ENCODE data around the gene DNAH6.

Gene DNAH6

DNA sequence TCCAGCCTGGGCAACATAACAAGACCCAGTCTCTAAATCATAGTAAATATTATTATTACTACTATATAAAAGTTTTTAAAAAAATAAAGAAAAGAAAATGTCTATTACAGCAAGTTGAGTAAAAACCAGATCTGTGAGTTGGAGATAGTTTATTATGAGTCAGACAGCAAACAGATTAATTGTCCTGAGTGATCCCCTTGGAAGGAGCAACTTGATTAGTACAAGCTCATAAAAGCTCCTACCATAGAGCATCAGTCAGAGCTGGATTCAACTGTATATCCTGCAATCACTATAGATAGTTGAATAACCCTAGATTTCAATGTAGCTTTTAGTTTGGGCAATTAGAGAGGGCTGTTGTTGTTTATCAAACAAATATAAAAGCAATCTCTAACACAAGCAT lies 280.5 kb downstream of the DNAH6 start:
- no peak for DNase-seq (ENCODE audit: low read depth, low spot score)

DNA sequence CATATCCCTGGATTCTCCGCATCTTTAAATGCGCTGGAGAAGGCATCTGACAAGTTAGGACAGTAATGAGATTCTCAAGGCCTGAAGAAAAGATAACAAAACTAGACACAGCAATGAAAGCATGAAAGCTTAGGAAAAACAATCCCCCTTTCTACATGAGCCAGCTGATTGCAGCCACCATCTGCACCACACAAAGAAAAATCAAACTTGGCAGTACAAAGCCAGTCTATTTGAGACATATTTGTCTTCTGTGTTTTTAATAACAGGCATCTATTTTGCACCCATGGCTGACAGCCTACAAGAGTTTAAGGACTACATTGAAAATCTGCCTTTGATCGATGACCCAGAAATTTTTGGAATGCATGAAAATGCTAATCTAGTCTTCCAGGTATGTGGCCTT lies 281.0 kb downstream of the DNAH6 start:
- no peak for DNase-seq (ENCODE audit: low read depth, low spot score)

DNA sequence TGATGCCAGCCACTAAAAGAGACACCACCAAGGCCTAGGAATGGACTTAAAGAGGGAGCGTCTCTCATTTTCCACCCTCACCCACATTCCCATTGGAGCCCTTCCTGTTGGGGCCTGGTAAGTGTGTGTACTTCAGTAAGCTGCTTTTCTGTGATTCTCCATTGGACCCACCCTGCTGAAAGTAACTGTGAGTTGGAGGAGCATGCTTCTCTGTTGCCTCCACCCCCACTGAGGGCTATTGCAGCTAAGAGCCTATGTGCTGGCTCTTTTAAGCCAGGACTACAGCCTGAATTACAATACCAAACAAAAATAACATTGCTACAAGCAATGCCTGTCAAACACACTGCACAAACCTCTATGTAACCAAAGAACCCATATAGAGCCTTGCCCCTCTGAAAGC lies 283.5 kb downstream of the DNAH6 start:
- DNase-seq (ENCODE audit: low read depth, low spot score), result no peak

DNA sequence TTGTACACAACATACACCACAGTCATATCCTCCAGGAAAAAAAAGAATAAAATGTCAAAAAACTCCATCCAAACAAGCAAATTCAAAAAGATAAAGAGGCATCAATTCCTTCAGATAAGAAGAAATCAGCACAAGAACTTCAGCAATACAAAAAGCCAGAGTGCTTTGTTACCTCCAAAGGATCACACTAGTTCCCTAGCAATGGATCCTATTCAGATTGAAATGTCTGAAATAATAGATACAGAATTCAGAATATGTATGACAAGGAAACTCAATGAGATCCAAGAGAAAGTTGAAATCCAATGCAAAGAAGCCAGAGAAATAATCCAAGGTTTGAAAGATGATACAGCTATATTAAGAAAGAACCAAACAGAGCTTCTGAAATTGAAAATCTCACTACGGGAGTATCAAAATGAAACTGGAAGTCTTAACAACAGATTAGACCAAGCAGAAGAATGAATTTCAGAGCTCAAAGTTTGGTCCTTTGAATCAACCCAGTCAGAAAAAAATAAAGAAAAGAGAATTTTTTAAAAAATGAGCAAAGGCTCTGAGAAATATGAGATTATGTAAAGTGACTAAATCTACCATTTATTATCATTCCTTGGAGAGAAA lies 284.0 kb downstream of the DNAH6 start:
- no peak for DNase-seq (ENCODE audit: low read depth, low spot score)

DNA sequence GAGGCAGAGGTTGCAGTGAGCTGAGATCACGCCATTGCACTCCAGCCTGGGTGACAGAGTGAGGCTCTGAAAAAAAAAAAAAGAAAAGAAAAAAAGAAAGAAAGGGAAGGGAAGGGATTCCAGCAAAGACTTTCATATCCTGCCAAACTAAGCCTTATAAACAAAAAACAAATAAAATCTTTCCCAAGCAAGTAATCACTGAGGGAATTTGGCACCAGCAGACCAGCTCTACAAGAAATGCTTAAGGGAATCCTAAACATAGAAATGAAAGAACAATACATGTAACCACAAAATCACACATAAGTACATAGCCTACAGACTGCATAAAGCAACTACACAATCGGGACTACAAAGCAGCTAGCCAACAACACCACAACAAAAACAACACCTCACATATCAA lies 285.5 kb downstream of the DNAH6 start:
- DNase-seq (ENCODE audit: low read depth, low spot score), result no peak

DNA sequence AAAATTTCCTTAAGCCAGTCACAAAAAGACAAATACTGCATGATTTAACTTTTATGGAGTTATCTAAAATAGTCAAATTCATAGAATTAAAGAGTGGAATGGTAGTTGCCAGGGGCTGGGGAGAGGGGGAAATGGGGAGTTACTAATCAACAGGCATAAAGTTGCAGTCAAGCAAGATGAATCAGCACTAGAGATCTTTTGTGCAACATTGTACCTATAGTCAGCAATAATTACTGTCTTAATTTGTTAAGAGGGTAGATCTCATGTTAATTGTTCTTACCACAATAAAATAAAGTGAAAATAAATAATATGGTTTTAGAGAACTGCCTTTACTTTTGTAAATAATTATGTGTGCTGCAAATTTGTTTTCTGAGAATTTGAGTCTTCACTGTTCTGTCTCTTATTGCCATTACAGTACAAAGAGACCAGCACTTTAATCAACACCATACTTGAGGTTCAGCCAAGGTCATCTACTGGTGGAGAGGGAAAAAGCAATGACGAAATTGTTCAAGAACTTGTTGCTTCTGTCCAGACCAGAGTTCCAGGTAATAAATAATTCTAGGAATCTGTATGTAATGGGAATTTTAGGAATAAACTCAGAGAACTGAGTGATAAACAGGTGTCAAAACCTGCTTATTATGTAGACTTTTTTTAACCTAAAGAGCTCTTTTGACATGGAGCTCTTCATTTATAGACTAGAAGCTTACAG lies 289.1 kb downstream of the DNAH6 start:
- DNase-seq (ENCODE audit: low read depth, low spot score), result no peak

DNA sequence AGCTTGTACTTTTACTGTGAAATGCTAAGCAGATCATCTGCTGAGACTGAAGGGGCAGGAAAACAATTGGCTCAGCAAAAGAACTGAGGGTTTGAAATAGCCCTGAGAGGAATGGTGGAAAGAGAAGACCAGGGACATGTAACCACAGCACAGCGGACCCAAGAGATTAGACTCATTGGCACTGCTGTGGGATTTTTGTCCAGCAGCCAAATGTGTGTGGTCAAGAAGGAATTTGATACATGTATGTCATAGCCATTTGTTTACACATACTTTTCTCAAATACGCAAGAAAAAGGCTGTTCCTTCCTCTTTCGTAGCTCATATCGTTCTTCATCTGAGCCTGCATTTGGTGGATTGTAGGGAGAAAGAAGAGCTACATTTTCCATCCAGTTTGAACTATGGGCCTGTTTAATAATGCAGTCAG lies 290.8 kb downstream of the DNAH6 start:
- no peak for DNase-seq (ENCODE audit: low read depth, low spot score)

DNA sequence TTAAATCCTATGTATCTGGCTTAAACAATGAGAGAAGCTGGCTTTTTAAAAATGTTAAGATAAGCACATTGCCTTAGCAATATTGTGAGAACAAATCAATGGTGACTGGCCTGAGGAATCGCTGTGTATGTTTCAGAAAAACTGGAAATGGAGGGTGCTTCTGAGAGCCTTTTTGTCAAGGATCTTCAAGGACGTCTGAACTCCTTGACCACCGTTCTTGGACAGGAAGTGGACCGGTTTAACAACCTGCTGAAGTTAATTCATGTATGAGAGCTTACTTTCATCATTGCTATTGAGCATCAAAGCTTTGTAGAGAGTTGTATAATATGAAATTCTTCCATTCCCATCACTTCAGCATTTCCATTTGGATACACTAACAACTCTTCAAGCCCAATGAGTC lies 292.0 kb downstream of the DNAH6 start:
- DNase-seq (ENCODE audit: low read depth, low spot score), result no peak

DNA sequence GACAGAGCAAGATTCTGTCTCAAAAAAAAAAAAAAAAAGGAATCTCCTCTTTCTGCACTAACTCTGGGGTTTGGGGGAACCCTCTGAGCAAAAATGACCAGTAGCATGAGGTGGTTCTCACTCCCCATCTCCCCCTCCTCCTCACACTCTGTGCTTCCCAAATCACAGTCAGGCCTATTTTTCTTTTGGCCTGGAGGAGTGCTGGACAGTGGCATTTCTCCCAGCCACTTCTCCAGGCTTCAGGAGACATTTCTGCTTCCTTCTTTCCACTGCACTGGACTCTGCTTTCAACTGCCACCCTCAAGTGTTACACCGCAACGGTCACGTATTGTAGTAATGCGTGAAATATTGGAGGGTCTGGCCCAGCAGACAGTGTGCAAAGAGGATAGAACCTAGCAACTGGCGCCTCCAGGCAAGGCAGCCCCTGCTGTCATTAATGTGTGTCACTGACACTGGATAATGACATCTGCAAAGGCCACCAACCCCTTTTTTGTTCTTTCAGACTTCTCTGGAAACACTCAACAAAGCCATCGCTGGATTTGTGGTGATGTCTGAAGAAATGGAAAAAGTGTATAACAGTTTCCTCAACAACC lies 295.6 kb downstream of the DNAH6 start:
- no peak for DNase-seq (ENCODE audit: low read depth, low spot score)

DNA sequence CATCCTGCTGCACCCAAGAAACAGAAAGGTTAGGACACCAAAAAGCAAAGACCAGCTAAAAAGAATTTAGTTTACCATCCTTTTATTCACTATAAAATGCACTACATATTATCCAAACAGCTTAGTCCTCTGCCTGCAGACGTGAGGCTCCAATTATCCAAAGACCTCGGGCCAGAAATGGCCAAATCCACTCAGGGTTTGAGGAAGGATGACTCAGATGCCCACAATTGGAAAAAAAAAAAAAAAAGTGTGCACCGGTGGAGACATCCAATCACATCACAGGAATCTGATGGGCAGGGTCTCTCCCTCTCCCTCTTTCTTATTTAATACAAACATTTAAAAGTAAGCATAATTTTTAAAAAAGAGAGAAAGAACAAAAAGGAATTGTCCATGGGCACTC lies 298.8 kb downstream of the DNAH6 start:
- DNase-seq (ENCODE audit: low read depth, low spot score), result no peak

DNA sequence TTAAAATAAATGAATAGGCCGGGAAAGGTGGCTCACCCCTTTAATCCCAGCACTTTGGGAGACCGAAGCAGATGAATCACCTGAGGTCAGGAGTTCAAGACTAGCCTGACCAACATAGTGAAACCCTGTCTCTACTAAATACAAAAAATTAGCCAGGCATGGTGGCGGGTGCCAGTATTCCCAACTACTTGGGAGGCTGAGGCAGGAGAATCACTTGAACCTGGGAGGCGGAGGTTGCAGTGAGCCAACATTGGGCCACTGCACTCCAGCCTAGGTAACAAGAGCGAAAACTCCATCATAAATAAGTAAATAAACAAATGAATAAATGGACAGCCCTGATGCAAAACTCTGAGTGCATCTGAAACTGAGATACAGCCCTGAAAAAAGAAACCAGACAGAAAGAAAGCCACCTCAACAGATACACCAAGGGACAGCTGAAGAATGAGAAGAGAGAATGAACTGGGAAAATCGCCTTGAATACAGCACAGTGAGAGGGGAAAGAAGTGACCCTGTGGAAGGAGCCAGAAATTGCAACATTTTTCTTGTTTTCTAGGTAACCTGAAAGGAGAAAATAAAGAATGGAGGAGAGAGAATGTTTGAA lies 300.2 kb downstream of the DNAH6 start:
- DNase-seq (ENCODE audit: low read depth, low spot score), result no peak

DNA sequence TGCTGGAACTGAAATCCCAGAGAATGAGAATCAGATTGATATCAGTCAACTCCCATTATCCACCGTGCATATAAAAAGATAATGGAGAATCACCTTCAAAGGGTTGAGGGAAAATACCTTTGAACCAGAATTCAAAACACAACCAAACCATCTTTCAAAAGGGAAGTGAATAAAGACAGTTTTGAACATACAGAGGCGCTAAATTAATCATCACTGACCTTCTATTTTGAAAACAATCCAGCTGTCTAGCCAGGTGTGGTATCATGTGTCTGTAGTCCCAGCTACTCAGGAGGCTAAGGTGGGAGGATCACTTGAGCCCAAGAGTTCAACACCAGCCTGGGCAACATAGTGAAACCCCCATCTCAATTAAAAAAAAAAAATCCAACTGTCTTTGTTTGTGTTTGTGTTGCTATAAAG lies 300.9 kb downstream of the DNAH6 start:
- no peak for DNase-seq (ENCODE audit: low read depth, low spot score)

DNA sequence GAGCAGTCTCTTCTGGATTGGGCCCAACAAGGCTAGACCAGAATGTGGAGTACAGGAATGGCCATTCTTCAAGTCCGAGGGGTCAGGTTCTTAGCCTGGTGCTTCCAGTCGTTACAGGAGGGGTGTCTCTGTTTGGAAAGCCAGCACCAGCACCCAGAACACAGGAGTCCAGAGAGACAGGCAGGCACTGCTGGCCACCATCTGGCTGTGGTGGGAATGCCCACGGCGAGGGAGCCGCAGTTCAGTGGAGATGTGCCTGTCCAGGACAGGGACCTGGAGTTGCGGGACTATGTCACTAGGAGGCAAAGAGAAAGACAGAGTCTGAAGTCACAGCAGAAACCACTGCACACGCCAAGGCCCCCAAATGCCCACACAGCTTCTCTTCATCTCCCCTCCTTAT lies 305.5 kb downstream of the DNAH6 start:
- DNase-seq (ENCODE audit: low read depth, low spot score), result no peak

DNA sequence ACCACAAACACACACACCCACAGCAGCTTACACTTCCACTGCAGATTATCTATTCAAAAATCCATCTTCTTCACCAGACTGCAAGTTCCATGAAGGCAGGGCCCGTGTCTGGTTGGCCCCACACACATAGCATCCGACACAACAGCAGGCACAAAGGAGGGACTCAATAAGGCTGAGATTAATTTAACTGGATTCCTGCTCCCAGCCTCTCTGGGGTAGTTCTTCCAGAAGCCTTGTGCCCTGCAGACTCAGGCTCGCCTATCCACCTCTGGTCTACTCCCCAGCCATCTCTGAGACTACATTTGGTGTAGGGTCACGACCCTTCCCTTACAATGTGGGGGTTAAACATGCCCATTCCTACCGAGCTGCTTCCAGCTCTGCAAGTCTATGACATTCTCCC lies 306.9 kb downstream of the DNAH6 start:
- DNase-seq (ENCODE audit: low read depth, low spot score), result no peak

DNA sequence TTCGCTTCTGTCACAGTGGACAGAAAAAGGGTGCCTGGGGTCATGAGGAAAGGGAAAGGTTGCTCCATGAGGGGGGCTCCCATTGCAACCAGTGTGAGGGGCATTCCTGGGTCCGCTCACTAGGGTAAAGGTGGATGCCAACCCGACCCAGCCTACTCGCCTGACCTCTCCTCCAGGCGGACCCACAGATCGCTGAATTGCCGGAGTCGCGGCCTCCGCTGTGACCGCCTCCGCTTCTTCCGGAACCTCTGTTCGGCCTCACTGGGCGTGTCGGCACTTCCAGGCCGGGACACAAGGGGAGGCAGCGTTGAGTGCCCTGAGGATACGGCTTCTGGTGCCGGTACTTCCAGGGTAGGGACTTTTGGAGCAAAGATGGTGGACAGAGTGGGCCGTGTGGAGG lies 307.5 kb downstream of the DNAH6 start:
- DNase-seq (ENCODE audit: low read depth, low spot score), result no peak

DNA sequence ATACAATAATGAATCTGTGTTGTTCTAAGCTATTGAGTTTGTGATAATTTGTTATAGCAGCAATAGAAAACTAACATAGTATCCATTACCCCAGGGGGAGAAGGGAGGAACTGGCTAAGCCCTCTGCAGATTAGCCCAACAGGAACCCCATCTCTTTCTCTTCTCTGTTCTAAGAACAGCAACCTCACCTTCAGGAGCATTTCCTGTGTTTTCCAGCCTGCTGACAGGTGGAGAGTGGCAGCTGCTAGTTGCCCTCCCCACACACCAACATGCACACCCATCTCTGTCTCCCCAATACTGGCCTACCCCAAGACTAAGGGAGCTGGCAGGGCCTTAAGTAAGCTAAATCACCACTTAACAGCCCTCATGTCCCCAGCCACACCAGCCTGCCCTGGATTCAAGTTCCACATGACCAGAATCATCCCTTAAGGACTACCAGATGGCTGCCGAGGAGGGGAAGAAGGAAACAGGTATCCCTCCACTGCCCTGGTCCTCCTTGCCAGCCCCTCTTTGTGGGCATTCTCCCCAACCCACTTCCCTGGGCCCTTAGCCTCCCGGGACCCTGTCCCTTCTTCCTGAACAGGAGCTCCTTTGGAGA lies 311.8 kb downstream of the DNAH6 start:
- DNase-seq (ENCODE audit: low read depth, low spot score), result no peak

DNA sequence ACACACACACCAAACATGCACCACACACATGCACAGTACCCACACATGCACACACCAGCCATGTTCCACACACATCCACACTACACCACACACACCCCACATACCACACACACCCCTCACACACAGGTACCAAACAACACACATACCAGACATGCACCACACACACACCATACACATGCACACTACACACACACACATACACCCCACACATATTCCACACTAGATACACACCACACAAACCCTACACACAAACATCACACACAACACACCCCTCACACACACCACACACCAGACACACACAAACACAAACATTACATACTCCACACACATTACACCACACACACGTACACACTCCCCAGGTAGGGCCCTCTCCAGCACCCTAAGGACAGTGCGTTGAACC lies 313.4 kb downstream of the DNAH6 start:
- DNase-seq (ENCODE audit: low read depth, low spot score), result no peak

DNA sequence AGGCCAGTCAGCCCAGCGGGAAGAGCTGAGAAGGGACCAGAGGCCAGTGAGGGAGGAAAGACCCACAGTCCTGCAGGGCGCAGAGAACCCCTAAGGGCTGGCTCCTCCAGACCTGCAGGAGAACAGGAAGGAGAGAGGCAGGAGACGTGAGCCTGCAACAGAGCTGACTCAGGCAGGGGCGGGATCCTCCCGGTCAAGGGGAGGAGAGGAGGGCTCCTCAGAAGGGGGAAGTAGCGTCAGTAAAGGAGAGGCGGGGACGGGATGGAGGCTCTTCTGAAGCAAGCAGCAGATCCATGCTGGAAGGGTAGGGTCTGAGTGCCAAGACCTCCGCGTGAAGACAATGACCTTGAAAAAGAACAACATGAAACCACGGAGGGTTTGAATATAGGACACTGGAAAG lies 313.8 kb downstream of the DNAH6 start:
- DNase-seq (ENCODE audit: low read depth, low spot score), result no peak

DNA sequence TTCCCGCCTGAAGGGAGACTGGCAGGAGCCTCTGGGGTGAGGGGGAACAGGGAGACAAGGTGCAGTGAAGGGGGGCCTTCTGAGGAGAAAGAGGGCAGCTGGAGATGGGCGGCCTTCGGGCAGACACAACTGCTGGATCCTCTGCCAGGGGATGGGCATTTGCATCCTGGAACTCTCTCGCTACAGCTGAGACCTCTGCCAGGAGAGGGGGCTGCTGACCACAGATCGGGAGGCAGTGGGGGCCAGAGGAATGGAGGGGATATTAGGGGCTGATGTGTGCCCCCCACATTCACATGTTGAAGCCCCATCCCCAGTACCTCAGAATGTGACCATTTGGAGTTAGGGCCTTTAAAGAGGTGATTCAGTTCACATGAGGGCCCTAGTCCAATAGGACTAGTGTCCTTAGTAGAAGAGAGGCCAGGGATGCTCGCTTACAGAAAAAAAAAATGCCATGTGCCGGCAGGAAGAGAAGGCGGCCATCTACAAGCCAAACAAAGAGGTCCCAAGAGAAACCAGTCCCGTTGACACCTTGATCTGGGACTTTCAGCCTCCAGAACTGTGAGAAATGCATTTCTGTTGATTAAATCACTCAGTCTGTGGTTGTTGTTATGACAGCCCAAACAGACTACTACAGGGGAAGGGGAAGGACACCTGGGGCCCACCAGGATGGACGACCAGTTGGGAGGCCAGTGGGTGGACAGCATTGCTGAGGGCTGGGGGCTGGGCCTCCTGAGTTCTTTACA lies 314.6 kb downstream of the DNAH6 start:
- DNase-seq (ENCODE audit: low read depth, low spot score), result no peak

DNA sequence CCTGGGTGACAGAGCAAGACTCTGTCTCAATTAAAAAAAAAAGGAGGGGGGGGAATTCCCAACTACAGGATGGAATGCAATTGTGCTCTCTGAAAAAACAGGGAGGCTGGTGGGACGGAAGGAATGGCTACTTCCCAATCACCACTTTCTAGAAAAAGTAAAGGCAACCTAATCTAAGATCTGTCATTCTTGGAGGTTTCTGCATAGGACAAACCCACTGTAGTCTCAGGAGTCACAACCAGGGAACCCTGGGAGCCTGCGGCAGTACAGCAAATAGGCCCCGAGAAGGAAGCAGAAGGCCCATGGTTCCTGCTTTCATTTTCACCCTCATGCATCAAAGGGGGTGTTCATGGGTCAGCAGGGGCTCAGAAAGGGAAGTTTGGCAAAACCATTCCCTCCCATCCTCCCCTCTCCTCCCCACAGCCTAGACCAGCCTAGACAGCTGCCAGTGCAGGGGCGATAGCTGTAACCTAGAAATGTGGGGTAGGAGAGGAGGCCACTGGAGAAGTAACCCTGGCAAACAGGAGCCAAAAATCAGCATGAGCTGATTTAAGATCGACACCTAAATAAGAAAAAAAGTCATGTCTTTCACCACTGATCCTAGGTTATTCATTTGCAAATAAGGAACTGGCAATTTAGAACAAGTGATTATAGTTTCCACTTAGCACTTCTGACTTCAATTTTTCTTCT lies 316.6 kb downstream of the DNAH6 start:
- DNase-seq (ENCODE audit: low read depth, low spot score), result no peak

DNA sequence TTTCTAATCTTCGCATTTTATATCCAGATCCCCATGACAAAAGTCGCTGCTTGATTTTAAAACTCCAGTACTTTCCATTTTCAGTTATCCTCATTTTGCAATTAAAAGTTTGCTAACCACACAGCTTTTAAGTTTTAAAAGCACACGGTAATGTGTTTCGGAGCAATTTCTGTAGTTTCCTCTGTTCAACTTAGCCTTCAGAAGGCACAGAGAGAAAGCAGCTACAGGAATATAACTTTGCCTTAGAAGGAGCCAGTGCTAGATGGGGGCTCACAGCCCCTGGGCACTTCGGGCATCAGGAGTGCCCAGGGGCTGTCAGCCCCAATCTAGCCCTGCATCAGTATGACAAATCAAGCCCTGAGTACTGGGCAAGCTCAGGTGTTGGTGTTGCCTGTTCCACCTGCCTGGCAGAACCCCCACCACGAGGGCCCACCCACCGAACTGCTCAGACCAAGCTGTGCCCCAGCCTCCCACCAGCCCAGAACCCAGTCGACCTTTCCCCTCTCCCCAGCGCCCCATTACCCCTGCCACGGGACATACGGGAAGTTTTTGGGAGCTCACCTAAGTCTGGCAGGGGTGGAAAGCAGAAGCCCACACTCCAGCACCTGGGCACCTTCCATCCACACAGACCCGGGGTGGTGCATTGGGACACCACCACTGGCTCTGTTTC lies 317.3 kb downstream of the DNAH6 start:
- DNase-seq (ENCODE audit: low read depth, low spot score), result no peak
